Astrocyte (in vitro differentiated cells and primary cell): ENCODE results near the gene CDK14. TPM values are rescaled to one million over a fixed set of nuclear protein-coding genes. Genes with fewer than 3 reads are reported as not detected.
A peak's percentile ranks its signal among the peaks of the same experiment; 100 is the strongest.

Experiments used
- DNase-seq: peaks from one replicate; pipeline ENCODE4 v3.0.0-alpha.2; 2010; ENCODE audit warnings: low read depth
- FAIRE-seq: peaks from 2 replicates; lab custom pipeline; 2011; peaks lifted over from hg19 to GRCh38; lab: Jason Lieb, UNC
- H2AFZ ChIP-seq: 2 replicates; pipeline ENCODE4 v1.6.0; 2012; ENCODE audit warnings: low read depth, low read length, inconsistent platforms
- H3K27ac ChIP-seq: 2 replicates; pipeline ENCODE4 v1.5.1; 2011; ENCODE audit warnings: low read depth, low read length, inconsistent platforms
- H3K27me3 ChIP-seq: 2 replicates; pipeline ENCODE4 v1.6.0; 2011; ENCODE audit warnings: low read length, inconsistent platforms; ENCODE audit not compliant: insufficient read depth
- H3K36me3 ChIP-seq: 2 replicates; pipeline ENCODE4 v1.5.1; 2011; ENCODE audit warnings: low read length, inconsistent platforms; ENCODE audit not compliant: insufficient read depth
- H3K4me1 ChIP-seq: 2 replicates; pipeline ENCODE4 v1.5.1; 2011; ENCODE audit warnings: low read length, inconsistent platforms; ENCODE audit not compliant: insufficient read depth
- H3K4me2 ChIP-seq: 2 replicates; pipeline ENCODE4 v1.6.0; 2012; ENCODE audit warnings: low read length, inconsistent platforms
- H3K4me3 ChIP-seq: 2 replicates; pipeline ENCODE4 v1.5.1; 2011; ENCODE audit warnings: low read depth, mild to moderate bottlenecking, low read length, inconsistent platforms; ENCODE audit not compliant: insufficient read depth
- H3K79me2 ChIP-seq: 2 replicates; pipeline ENCODE4 v1.6.0; 2012; ENCODE audit warnings: mild to moderate bottlenecking, low read length, inconsistent platforms; ENCODE audit not compliant: insufficient read depth
- H3K9ac ChIP-seq: 2 replicates; pipeline ENCODE4 v1.6.0; 2012; ENCODE audit warnings: mild to moderate bottlenecking, low read length, inconsistent platforms
- H3K9me3 ChIP-seq: 2 replicates; pipeline ENCODE4 v1.5.1; 2012; ENCODE audit warnings: low read depth, mild to moderate bottlenecking, low read length, inconsistent platforms; ENCODE audit not compliant: insufficient read depth
- H4K20me1 ChIP-seq: 2 replicates; pipeline ENCODE4 v1.6.0; 2012; ENCODE audit warnings: low read length, inconsistent platforms; ENCODE audit not compliant: insufficient read depth
- H3K27ac Mint-ChIP-seq: one replicate; pipeline ENCODE4 v1.8.0; 2021; ENCODE audit warnings: mild to moderate bottlenecking, mixed read lengths; ENCODE audit not compliant: unreplicated experiment
- H3K27me3 Mint-ChIP-seq: one replicate; pipeline ENCODE4 v1.8.0; 2021; ENCODE audit warnings: low read depth, mixed read lengths; ENCODE audit not compliant: unreplicated experiment
- H3K36me3 Mint-ChIP-seq: one replicate; pipeline ENCODE4 v1.8.0; 2021; ENCODE audit warnings: low read depth, mixed read lengths; ENCODE audit not compliant: unreplicated experiment
- H3K4me1 Mint-ChIP-seq: one replicate; pipeline ENCODE4 v1.8.0; 2021; ENCODE audit warnings: low read depth, mixed read lengths; ENCODE audit not compliant: unreplicated experiment
- H3K4me3 Mint-ChIP-seq: one replicate; pipeline ENCODE4 v1.8.0; 2021; ENCODE audit warnings: mild to moderate bottlenecking, moderate library complexity, mixed read lengths; ENCODE audit not compliant: unreplicated experiment
- H3K9me3 Mint-ChIP-seq: one replicate; pipeline ENCODE4 v1.8.0; 2021; ENCODE audit warnings: mild to moderate bottlenecking, mixed read lengths; ENCODE audit not compliant: unreplicated experiment
- CTCF ChIP-seq: IDR thresholded peaks from 2 replicates; pipeline ENCODE4 v1.5.1; 2011; ENCODE audit warnings: low read depth, mild to moderate bottlenecking, inconsistent platforms, low read length, moderate library complexity; ENCODE audit not compliant: insufficient read depth
- EZH2 ChIP-seq: IDR thresholded peaks from 2 replicates; pipeline ENCODE4 v1.6.1; 2012; ENCODE audit warnings: mild to moderate bottlenecking, low read length, inconsistent platforms; ENCODE audit not compliant: insufficient read depth
- total RNA-seq: library from RNA; stranded (reverse); gene quantifications from 2 replicates; pipeline ENCODE4 v1.2.1, GENCODE V29; 2021

Gene CDK14
- total RNA-seq, 1 donor from 2014 or later, result 30.2 TPM

DNA sequence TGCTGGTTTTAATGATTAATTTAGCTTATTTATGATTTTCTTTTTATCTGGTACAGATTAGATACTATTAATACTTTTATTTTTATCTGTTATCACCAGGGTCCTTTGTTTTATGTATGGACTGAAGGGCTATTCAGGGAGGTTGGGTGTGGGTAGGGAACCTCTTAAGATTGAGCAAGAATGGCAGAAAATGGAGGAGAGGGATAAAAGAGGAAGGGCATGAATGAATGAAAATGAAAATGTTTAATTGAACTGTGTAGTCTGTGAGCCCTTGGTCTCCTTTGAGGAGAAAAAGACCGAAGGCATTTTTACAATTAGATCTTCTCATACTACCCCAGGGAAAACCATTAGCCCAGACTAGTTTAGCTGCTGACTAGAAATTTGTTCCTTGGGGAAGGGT lies 93.1 kb downstream of the CDK14 start:
- Histone ChIP-seq H3K36me3 (no peaks in the 10 kb centered on the region), H3K9ac (no peak overlapping the region), H3K4me2 (no peak overlapping the region), H3K9me3 (no peaks in the 10 kb centered on the region), H4K20me1 (peaks cover 20% of the 10 kb centered on the region), H3K27ac (no peak overlapping the region), H2AFZ (no peak overlapping the region), H3K4me3 (no peak overlapping the region), H3K4me1 (peaks cover 17% of the 10 kb centered on the region), H3K27me3 (no peaks in the 10 kb centered on the region), H3K79me2 (peaks cover 74% of the 10 kb centered on the region)
- Mint-ChIP-seq H3K27me3 (no peaks in the 10 kb centered on the region), H3K9me3 (no peaks in the 10 kb centered on the region), H3K36me3 (no peaks in the 10 kb centered on the region), H3K4me3 (no peak overlapping the region), H3K4me1 (peaks cover 9% of the 10 kb centered on the region), H3K27ac (no peak overlapping the region)
- TF ChIP-seq CTCF, result no peak
- TF ChIP-seq EZH2, result no peak
- no peak for DNase-seq
- no peak for FAIRE-seq

GRCh38 chr7:90690159-90690858 lies 94.2 kb downstream of the CDK14 start:
- peaks cover 71% of the 10 kb centered on the region for H3K79me2 ChIP-seq
- Mint-ChIP-seq H3K36me3 (no peaks in the 10 kb centered on the region), H3K4me3 (no peak overlapping the region), H3K27ac (no peak overlapping the region), H3K27me3 (no peaks in the 10 kb centered on the region), H3K4me1 (peaks cover 9% of the 10 kb centered on the region), H3K9me3 (no peaks in the 10 kb centered on the region)
- FAIRE-seq (no peak), DNase-seq (no peak)
- TF ChIP-seq EZH2 (no peak), CTCF (no peak)
- H2AFZ ChIP-seq, result no peak overlapping the region
- H3K27ac ChIP-seq, result no peak overlapping the region
- no peak overlapping the region for H3K4me3 ChIP-seq
- H3K9ac ChIP-seq, result no peak overlapping the region
- no peaks in the 10 kb centered on the region for H3K27me3 ChIP-seq
- peaks cover 17% of the 10 kb centered on the region for H3K4me1 ChIP-seq
- no peaks in the 10 kb centered on the region for H3K9me3 ChIP-seq
- H4K20me1 ChIP-seq, result peaks cover 20% of the 10 kb centered on the region
- H3K4me2 ChIP-seq, result no peak overlapping the region
- no peaks in the 10 kb centered on the region for H3K36me3 ChIP-seq

DNA sequence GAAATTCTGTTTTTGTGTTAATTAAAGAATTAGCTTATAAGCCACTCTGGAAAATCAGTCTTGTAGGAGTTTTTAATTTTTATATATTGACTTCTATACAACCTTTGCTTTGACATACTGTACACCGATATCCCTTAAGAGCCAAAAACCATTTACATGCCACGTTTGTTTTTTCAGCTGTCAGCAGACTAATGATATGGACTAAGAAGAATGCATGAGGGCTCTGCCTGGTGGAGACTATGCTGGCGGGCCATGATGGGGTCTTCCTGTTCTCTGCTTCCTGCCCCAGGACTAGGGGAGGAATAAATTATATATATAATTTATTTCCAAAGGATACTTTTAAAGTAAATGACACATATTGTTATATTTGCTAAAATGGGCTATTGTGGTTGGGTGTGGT lies 96.3 kb downstream of the CDK14 start:
- H4K20me1 ChIP-seq, result peaks cover 32% of the 10 kb centered on the region
- H3K4me3 ChIP-seq, result no peak overlapping the region
- FAIRE-seq (no peak), DNase-seq (peak; percentile 63)
- H3K4me1 Mint-ChIP-seq, result peaks cover 9% of the 10 kb centered on the region
- no peak overlapping the region for H2AFZ ChIP-seq
- H3K4me2 ChIP-seq, result peak overlapping the region; percentile 33
- H3K27me3 ChIP-seq, result no peaks in the 10 kb centered on the region
- H3K9ac ChIP-seq, result no peak overlapping the region
- no peaks in the 10 kb centered on the region for H3K27me3 Mint-ChIP-seq
- H3K9me3 Mint-ChIP-seq, result peaks cover 7% of the 10 kb centered on the region
- peaks cover 11% of the 10 kb centered on the region for H3K4me1 ChIP-seq
- peaks cover 68% of the 10 kb centered on the region for H3K79me2 ChIP-seq
- TF ChIP-seq CTCF (no peak), EZH2 (no peak)
- no peak overlapping the region for H3K4me3 Mint-ChIP-seq
- peak overlapping the region; percentile 43 for H3K27ac ChIP-seq
- no peaks in the 10 kb centered on the region for H3K36me3 ChIP-seq
- H3K27ac Mint-ChIP-seq, result no peak overlapping the region
- peaks cover 2% of the 10 kb centered on the region for H3K36me3 Mint-ChIP-seq
- H3K9me3 ChIP-seq, result no peaks in the 10 kb centered on the region
